ENCODE data around the gene RPP38. TPM values are rescaled to one million over a fixed set of nuclear protein-coding genes. Genes with fewer than 3 reads are reported as not detected.

RPP38 gene
- total and polyA plus RNA-seq, 2 of the 13 experiments (the other 11 are each of a cell fraction or from before 2014, with no cell fraction given): 11.7 to 16.4 TPM

GRCh38 chr10:15097011-15097812, at the start of gene RPP38 (continued):
- peak; percentile 92 for TF ChIP-seq POLR2G (IDR thresholded peaks at IDR 0.05; ENCODE audit: low read depth, low read length)
- TF ChIP-seq ZNF616 (CRISPR knock-in tag; IDR thresholded peaks at IDR 0.05; ENCODE audit: low read depth): peak; percentile 32; the same call in 1 of the 2 replicates
- TF ChIP-seq POLR2AphosphoS2 (IDR thresholded peaks at IDR 0.05; ENCODE audit: low read depth, low read length): no peak
- TF ChIP-seq AKAP8 (CRISPR knock-in tag; IDR thresholded peaks at IDR 0.05): no peak
- peak; percentile 19; the same call in 1 of the 2 replicates for TF ChIP-seq CC2D1A (CRISPR knock-in tag; IDR thresholded peaks at IDR 0.05)
- no peak for TF ChIP-seq CENPX (CRISPR knock-in tag; IDR thresholded peaks at IDR 0.05)
- TF ChIP-seq THRA (CRISPR knock-in tag; IDR thresholded peaks at IDR 0.05; ENCODE audit: borderline replicate concordance): peak; percentile 41; the same call in 1 of the 2 replicates
- no peak for TF ChIP-seq PREB (CRISPR knock-in tag; IDR thresholded peaks at IDR 0.05)
- peak; percentile 51; the same call in 1 of the 2 replicates for TF ChIP-seq ATAD3A (CRISPR knock-in tag; IDR thresholded peaks at IDR 0.05)
- TF ChIP-seq HOMEZ (CRISPR knock-in tag; IDR thresholded peaks at IDR 0.05; ENCODE audit: low read depth): no peak
- no peak for TF ChIP-seq FOXM1 (CRISPR knock-in tag; IDR thresholded peaks at IDR 0.05)
- no peak; the same call in 1 of the 2 replicates for TF ChIP-seq SMAD3 (CRISPR knock-in tag; IDR thresholded peaks at IDR 0.05)
- no peak for TF ChIP-seq NCOA2 (CRISPR knock-in tag; IDR thresholded peaks at IDR 0.05)
- TF ChIP-seq SSRP1 (CRISPR knock-in tag; IDR thresholded peaks at IDR 0.05): no peak
- no peak for TF ChIP-seq TRIM24 (CRISPR knock-in tag; IDR thresholded peaks at IDR 0.05)
- TF ChIP-seq BORCS8-MEF2B (CRISPR knock-in tag; IDR thresholded peaks at IDR 0.05): peak; percentile 94
- TF ChIP-seq ZNF446 (CRISPR knock-in tag; IDR thresholded peaks at IDR 0.05): peak; percentile 88; the same call in 1 of the 2 replicates
- peak; percentile 43; the same call in 1 of the 2 replicates for TF ChIP-seq CENPT (CRISPR knock-in tag; IDR thresholded peaks at IDR 0.05; ENCODE audit: low read depth)
- no peak for TF ChIP-seq SKI (IDR thresholded peaks at IDR 0.05; ENCODE audit: partially characterized antibody)
- TF ChIP-seq HMGXB3 (CRISPR knock-in tag; IDR thresholded peaks at IDR 0.05; ENCODE audit: borderline replicate concordance): no peak
- TF ChIP-seq PHF20 (CRISPR knock-in tag; IDR thresholded peaks at IDR 0.05): peak; percentile 90
